HG03469 (cell line): ENCODE measurements around the gene GABRR3.
"Not testable (repeated sequence)": the region's sequence is repeated elsewhere in the genome, so short reads cannot be mapped to it uniquely, and the experiment has no call there.

Experiments used
- ATAC-seq: cut with Tn5 transposase; IDR thresholded peaks from one replicate; pipeline ENCODE4 v1.9.1; 2021; ENCODE audit warnings: mild to moderate bottlenecking, moderate library complexity, moderate number of reproducible peaks; ENCODE audit not compliant: unreplicated experiment

GABRR3 gene

GRCh38 chr3:98022978-98023820 lies 11.9 kb downstream of the GABRR3 start:
- ATAC-seq: peak; percentile 39

GRCh38 chr3:98021830-98022560 lies 13.1 kb downstream of the GABRR3 start:
- ATAC-seq: no peak

- ATAC-seq: no peak
Measured at GRCh38 chr3:98020412-98020811, 14.7 kb downstream of the GABRR3 start.

DNA sequence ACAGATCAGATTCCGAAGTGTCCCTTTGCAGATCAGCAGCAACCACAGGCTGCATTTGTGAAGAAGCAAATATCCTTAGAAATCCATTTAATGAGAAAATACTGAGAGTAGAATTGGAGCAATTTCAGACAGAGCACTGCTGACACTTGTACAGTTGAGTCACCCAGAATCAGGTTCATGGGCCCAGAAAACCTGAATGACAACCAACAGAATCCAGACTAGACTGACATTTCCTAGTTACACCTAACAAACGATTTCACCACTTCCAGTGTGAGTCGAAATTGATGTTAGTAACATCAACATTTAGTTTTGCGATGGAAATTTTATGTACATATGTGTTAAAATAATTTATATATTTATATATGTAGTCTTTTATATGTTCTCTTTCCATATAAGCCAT lies 16.8 kb downstream of the GABRR3 start:
- ATAC-seq: no peak

DNA sequence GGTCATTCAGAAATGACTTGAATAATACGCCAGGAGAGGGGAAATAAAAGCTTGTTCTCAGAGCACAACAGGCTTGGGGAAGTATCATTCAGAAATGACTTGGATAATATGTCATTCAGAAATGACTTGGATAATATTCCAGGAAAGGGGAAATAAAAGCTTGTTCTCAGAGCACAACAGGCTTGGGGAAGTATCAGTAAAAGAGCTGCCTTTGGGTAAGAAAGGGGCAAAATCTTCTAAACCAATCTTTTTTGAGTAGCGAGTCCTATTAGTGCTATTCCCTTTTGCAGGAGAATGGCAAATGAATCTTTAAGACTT lies 20.9 kb downstream of the GABRR3 start:
- ATAC-seq: no peak

DNA sequence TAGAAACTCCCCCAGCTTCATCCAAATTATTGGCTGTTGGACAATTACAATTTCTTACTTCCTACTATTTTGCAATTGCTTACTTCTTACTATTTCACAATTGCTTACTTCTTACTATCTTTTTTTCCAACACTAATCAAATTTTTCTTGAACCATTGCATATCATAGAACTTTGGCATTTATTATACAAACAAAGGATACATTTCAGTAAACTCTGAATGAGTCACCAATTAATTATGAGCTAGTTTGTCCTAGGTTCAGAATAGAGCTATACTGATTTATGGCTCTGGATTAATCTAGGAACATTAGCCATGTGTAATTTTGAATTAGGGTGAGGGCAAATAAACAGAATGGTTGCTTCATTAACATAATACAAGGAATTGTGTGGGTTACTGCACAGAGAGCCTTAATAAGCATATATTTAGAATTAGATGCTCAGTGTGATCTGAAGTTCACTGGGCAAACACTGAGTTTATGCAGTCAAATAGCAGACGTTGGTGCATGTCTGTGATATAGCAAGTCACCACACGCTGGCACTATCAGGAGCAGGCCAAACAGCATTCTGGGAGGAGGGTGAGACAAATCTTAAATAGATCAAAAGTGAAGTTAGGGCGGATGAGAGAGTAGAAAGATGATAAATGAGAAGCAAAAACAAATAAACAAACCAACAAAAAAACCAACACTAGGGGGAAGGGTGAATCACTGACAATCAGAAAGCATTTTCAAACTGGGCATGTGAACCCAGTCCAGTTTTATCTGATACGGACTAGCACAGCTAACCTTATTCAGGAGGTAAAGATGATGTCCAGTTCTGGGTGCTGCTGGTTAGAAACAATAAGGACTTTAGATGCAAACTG lies 21.5 kb downstream of the GABRR3 start:
- ATAC-seq: no peak

GRCh38 chr3:98012979-98013378 lies 22.1 kb downstream of the GABRR3 start:
- ATAC-seq: no peak

DNA sequence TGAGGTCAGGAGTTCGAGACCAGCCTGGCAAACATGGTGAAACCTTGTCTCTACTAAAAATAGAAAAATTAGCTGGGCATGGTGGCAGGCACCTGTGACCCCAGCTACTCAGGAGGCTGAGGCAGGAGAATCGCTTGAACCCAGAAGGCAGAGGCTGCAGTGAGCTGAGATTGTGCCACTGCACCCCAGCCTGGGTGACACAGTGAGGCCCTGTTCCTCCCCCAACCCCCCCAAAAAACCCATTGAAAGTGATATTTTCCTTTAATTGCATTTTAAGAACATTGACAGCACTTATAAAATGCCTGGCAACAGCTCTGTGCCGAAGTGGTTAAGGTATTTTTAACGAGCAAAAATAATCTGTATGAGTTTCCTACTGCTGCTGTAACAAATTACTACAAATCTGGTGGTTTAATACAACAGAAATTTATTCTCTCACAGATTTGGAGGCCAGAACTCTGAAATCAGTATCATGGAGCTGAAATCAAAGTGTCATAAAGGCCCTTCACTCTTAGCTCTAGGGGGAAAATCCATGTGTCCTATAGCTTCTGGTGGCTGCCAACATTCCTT lies 24.1 kb downstream of the GABRR3 start:
- ATAC-seq: not testable (repeated sequence)

GRCh38 chr3:98010194-98010882 lies 24.8 kb downstream of the GABRR3 start:
- no peak for ATAC-seq

- no peak for ATAC-seq
Measured at GRCh38 chr3:98008855-98009254, 26.3 kb downstream of the GABRR3 start.

- no peak for ATAC-seq
Measured at GRCh38 chr3:98005438-98005837, 29.7 kb downstream of the GABRR3 start.

DNA sequence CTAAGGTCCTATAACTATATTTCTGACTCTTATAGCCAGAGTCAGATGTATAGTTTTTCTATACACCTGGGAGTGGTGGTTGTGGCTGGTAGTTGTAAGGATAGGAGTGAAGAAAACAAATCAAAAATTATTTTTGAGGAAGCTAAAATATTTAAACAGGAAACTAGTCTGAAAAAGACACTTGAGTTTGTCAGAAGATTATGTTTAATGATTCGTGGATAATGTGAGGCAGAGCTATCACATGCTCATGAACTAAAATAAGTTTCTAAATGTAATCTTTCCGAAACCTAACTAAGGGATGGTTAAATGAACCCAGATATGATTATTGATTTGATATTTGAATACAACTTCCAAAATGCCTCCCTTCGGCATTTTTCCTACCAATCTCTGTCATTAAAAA lies 30.4 kb downstream of the GABRR3 start:
- no peak for ATAC-seq

GRCh38 chr3:98003306-98003969 lies 31.7 kb downstream of the GABRR3 start:
- ATAC-seq: no peak

GRCh38 chr3:98002717-98003116 lies 32.4 kb downstream of the GABRR3 start:
- ATAC-seq: no peak

DNA sequence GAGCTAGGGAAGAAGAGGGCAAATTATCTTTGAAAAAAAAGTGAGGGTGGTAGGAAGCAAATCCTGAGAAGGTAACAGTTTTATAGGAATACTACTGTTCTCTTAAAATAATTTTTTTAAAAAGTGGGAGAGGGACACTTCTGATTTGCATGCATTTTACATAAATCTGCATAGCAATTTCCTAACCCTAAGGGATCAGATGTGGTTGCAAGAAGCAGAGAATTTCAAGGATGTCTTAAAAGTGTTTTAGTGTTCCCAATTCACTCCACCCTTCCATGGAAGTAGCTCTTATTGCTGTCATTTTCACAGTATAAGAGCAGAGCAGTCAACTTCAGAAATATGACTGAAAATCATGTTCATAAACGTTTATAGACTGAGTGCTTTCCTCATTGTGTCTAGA lies 35.1 kb downstream of the GABRR3 start:
- ATAC-seq: no peak

GRCh38 chr3:97999103-97999502 lies 36.0 kb downstream of the GABRR3 start:
- ATAC-seq: no peak

- no peak for ATAC-seq
Measured at GRCh38 chr3:97996988-97997387, 38.1 kb downstream of the GABRR3 start.

- ATAC-seq: no peak
Measured at GRCh38 chr3:97994328-97994945, 40.7 kb downstream of the GABRR3 start.

- no peak for ATAC-seq
Measured at GRCh38 chr3:97993526-97993925, 41.6 kb downstream of the GABRR3 start.
